HS-27A (cell line): ENCODE measurements around the gene STARD3NL.

ENCODE experiments used
- DNase-seq: peaks from one replicate; pipeline ENCODE4 v3.0.0-alpha.2; 2012; ENCODE audit warnings: low read depth, missing footprints

Gene STARD3NL

DNA sequence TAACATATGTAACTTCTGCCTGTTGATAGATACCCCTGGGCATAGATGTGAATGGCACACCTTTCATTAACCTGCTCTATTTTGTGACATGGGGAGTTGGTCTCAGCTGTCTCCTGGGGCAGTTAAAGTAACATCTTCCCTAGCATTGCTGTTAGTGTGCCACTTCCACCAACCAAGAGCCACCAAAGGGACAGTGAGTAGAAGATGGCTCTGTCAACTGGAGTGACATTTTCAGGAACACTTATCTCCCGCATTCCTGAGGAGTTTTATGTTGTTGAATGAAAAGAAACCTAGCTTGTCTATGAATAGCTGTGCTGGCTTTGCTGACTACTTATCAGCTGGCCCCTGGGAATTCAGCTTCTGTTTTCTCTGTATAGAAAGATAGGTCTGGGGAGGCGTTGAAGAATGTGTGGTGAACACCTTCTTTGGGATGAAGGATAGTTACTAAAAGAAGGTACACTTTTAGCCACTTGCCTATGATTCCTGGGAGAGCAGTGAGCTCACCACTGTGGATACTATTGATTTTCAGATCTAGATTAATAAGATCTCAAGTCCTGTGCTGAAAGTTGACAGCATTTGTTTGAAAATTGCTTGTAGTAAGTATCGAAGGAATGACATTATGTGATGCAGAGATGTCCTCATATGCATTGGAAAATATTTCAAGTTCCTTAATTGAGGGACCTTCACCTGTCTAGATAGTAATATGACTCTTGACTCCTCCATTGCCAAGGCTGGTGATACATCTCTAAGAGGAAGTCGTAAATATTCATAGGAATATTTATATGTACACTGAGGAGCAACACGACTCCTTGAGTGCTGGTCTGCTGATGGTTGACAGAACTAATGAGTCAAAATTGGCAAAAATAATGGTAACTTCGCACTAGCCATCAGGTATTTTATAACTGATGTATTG, 7.6 kb downstream of the STARD3NL start:
- DNase-seq, result no peak

DNA sequence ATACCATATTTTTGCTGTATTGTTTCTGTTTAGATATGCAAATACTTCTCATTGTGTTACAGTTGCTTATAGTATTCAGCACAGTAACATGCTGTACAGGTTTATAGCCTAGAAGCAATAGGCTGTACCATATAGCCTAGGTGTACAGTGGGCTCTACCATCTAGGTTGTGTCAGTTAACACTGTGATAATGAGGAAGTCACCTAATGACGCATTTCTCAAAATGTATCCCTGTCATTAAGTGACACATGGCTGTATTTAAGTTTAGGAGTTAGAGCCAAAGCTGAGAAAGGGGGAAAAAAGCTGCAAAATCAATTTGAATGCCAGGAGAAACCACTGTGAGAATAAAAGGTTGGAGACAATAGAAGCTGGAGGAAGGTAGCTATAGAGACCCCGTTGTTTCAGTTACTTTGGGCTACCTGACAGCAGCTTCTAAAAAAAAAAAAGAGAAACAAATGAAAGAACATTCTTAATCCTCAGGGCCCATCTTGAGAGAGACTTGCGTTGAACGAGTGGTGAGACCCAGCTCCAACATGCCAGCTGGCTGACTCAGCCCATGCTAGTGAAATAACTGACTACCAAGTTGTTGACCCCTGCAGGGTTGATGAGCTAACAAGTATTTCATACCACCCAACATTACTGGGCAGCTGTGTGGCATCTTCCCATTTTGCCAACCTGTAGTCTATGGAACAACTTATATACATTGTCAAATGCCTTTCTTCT, 8.7 kb downstream of the STARD3NL start:
- DNase-seq, result peak; percentile 55

DNA sequence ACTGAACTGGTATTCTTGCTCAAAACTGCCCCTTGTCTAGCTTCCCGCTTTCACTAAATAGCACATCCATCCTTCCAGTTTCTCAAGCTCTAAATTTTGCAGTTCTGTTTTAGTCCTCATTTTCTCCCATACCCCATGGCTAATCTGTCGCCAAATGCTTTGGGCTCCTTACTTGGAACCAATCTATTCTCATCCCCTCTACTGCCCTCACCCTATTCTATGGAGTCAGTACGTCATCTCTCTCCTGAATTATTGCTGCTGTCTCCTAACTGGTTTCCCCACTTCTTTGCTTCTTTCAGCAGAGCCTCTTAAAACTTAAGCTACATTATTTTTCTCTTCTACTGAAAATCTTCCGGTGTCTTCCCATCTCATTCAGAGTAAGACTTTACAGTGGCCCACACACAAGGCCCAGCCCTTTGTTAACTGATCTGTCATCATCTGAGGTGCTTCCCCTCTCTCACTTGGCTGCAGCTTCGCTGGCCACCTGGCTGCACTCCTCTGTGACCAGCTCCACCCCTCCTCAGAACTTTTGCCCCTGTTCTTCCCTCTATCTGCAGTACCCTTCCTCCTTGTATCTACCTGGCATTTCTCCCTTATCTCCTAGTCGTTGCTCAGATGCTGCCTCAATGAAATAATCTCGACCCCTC, 9.9 kb downstream of the STARD3NL start:
- no peak for DNase-seq

DNA sequence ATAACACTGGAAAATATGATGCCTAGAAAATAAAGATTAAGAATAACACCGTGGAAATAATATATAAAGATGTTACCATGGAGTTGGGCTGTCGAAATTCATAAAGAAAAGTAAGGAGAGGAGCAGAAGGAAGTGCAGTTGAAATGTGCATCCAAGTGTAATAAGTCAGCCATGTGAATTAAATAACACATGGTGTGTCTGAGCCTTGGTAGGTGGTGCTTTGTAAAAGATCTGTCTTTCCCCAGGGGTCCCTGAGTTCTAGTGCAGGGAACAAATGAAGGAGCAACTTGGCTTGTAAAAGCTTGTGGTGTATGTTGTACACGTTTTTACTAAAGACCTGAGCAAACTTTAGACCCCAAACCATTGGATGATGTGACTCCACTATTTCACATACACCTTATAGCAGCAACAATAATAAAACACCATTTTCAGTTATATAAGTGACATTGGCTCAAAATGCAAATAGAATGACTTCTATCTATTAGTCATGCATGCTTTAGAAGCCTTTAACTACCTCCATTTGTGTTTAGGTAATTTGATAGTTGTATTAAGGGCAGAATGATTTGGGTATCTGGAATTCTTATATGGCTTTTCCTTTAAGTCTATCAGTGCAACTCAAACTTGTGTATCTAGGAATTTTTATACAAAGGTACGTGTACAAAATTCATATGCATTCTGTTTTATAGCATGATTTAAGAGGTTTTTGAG, 11.3 kb downstream of the STARD3NL start:
- no peak for DNase-seq

DNA sequence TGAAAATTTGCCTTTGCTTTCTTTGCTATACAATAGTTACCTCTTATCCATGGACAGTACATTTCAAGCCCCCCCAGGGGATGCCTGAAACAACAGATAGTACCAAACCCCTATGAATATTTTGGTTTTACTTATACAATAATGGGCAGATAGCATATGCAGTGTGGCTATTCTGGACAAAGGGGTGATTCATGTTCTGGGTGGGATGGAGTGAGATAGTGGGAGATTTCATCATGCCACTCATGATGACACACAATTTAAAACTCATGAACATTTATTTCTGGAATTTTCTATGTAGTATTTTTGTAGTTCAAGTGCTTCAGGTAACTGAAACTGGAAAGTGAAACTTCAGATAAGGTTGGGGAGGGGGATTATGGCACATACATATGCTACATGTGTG, 12.0 kb downstream of the STARD3NL start:
- no peak for DNase-seq

DNA sequence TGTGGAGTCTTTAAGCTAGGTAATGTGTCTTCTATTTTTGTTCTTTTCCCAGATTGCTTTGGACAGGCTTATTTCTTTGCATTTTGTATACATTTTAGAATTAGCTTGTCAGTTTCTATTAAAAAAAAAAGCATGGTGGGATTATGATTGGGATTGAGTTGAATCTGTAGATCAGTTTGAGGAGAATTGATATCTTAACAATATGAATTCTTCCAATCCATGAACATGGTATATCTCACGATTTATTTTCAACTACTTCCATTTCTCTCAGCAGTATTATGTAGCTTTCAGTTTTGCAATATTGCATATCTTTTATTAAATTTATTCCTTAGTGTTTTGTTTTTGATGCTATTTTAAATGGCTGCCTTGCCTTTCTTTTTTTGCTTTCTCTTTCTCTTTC, 13.7 kb downstream of the STARD3NL start:
- DNase-seq, result no peak

DNA sequence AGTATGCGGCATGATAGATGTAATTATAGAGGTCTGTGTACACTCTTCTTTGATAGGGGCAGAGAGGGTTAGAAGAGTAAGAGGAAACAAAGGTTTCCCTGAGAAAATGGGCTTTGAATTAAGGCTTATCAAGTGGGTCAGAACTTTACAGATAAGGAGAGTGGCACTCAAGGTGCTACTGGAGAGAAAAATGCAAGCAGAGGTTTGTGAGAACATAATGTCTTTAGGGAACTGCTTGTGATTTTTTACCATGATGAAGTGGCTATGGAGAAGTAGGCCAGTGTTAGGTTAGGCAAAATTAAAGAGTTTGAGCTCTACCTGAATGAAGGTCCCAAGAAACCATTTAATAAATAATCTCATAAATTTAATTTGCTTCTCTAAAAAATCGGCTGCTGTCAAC, 14.3 kb downstream of the STARD3NL start:
- DNase-seq, result no peak

DNA sequence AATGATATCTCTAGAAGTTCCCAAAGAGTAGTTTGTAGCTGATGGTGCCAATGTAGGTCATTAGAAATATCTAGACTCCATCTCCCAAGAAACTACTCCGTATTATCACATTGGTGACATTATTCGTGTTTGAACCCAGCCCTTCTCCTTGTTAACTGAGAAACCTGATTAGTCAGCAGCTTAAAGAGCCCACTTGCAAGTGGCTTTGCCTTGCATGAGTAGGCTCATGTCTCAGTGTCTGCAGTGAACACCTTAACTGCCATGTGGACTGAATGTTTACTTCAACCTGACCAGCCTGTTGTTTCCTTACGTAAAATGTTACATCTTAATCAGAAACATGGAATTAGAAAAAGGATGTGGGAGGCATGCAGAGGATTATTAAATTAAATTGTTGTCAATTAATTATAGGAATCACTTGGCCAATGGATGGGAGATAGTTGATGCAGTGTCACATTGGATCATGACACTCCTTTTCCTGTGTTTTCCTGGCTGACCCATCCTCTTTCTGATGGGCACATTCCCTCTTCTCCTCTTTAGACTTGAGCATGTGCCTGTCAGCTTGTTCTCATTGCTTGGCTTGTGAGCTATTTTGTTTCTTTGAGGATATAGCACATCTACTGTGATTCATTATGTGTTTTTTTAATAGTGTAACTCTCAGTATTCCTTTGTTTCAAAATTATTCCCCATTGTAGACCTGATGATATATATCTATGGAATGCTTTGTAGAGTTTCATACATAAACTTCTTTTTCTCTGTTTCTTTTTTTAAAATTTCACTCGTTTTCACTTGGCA, 18.0 kb downstream of the STARD3NL start:
- DNase-seq, result no peak

DNA sequence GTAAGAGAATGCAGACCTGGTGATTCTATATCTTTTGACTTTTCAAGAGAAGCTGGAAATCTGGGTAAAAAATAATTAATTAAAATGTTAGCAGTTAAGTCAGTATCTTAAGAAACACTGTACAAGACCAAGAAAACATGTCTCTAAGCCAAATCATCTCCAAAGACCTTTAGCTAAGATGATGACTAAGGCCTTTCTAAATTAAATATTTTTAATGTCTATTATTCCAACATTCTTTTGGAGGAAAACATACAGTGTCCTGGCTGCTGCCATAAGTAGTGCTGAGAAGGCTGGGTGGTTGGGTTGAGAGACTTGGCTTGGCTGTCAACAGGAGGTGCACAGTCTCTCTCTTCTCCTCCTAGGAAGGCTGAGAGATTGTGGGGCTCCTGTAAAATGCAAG, 20.3 kb downstream of the STARD3NL start:
- no peak for DNase-seq

DNA sequence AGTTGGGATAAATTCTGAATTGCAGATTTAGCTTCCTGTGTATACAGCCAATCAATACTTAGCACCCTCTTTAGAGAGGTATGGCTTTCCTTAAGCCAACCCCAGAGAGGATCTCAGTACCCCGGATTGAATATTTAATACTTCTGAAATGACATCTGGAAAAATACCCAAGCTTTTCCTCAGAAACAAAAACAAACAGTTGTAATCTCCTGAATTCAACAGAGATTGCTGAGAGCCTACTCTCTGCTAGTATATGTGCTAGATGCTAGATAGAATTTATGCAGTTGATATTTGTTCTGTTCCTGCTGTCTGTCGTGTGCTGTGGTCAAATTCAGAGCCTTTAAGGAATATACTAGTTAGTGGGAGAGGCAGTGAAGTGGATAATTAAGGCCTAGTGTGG, 21.1 kb downstream of the STARD3NL start:
- no peak for DNase-seq

DNA sequence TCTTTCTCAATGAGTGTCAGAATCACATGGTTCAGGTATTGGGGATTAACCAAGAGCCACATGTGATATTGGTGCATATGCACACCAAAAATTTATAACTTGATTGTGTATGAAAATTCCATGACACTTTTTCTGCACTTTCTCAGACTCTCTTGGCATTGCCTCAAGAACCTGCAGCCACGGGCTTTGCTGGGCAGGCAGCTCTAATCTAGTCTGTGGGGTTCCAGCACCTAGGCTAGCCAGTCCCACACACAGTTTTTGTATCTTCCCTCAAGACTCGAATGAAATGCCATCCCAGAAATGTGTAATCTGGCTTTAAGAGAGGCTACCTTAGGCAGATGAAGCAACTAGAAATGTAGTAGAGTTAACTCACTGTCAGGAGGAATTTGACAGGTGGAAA, 21.7 kb downstream of the STARD3NL start:
- DNase-seq, result no peak

DNA sequence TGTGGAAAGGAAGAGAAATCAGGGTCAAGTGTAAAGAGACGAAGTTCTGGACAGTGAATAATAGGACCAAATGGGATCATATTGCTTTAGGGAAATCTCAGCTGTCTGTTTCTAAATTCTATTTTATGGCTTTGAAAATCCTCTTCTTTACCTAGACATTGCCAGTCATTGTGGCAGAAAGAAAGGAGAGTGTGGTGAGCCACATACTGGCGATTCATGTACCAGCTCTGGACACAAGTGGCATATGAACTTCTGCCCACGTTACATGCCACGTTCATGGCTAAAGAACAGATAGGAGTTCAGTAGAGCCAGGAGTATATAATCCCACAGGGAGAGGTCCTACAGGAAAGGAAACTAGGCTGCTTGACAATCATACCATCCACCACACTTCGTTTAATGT, 28.0 kb downstream of the STARD3NL start:
- DNase-seq, result no peak

DNA sequence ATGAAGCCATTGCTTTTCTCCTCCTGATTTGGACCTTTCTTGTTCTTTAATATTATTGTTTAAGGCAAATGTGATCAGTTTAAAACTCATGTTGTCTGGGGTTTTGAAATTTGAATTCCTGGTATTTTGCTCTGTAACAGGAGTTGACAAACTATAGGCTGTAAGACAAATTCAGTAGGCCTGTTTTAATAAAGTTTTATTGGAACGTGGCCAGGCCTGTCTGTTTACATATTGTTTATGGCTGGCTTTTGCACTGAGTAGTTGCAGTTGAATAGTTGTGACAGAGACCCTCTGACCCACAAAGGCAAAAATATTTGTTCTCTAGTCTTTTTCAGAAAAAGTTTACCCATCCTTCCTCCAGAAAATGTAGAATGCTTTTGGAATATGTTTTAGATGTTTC, 29.8 kb downstream of the STARD3NL start:
- DNase-seq, result no peak

DNA sequence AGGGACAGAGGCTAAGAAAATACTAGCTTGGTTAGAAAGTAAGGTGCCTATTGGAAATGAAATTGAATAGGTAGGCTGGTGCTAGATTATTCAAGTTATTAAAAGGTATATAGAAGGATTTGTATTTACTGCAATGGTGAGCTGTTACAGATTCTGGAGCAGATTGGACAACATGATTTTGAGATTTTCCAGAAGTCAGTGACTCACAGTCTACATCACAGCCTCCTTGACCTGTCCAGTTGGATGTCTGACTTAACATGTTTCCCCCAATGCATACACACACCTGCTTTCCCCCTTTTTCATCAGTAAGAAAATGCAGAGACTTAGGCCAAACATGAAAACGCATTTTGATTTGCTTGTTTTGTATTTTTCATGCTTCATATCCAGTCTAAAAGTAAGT, 33.4 kb downstream of the STARD3NL start:
- no peak for DNase-seq

DNA sequence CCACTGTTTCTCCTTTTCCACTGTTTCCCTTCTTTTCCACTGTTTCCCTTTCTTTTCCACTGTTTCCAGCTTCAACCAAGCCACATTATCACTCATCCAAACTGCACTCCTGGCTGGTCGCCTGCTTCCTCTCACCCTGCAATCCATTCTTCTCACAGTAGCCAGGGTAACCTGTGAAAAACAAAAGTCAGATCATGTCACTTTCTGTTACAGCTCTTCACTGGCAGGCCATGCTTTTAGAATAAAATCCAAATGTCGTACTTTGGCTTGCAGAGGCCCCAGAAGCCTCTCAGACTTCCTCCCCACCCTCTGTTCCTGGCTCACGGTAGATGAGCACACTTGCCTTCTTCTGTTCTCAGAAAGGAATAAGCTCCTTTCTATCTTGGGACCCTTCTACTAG, 33.9 kb downstream of the STARD3NL start:
- no peak for DNase-seq

DNA sequence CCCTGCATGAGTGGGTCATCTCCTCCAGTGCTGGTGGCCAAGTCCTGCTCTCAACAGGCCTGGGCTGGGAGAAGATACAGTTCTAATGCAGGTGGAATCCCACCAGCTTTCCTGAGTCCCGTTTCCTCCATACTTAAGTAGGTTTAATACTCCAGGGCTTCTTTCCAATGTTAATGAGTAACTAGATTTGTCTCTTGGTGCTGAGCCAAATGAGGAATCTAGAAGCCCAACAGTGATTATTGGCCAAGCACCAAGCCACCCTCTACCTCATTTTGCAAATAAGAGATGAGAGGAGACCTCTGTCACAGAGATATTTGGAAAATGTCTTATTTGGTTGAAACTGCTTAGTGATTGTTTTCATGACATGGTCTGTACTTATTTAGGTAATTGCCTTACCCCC, 37.1 kb downstream of the STARD3NL start:
- DNase-seq, result no peak

DNA sequence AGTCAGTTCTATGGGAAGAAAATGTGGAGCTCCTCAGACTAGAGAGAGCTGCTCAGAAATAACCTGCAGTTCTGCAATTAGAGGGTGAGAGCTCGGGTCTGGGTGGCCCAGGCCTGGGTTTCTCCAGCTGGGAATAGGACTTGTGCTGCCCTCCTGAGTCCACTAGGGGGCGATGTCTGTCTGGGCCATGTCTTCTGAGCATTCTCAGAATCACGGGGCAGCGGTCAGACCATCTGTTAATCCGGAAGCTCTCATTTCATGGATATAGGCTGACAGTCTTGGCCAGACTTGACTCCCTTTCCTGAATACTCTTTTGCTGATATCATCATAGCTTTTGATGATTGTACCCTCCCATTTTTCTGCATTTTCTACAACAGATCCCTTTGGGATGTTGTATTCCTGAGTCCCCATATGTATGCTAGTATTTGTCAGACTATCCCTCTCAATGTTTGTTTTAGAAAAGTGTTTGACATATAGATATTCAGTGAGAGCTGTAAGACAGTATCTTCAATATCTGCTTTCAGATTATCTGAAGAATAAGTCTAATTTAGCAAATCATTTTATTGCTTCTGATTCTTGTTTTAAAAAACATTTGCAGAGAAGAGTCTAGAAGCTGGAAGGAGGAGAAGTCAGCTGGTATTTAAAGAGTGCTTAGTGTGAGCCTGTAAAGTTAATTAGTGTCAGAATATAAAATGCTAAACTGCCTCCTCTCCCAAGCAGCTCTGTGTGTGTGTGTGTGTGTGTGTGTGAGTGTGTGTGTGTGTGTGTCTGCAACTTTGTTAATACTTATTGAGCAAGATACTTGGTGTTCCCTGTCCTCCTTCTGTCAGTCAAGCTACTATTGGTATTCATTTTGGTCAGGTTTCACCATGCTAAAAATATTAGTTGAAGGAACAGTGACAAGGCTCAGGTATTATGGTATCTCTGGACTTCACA, 38.0 kb downstream of the STARD3NL start:
- peak; percentile 43 for DNase-seq

DNA sequence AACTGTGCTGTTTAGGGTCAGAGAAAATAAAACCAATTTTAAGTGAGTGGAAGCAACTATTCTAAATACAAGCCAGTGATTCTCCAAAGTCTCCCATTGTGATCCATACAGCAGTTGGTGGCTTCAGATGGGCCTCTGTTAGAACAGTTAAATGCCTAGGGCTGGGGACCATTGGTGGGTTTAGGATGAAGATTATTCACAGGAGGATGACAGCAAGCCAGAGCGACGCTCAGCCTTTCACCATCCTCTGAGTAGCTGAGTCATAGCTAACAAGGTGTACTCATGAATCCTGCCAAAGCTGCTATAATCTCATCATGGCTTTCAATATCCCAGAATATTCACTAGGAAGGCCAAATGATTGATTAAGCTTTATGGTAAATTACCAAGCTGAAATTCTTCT, 39.6 kb downstream of the STARD3NL start:
- DNase-seq, result no peak

DNA sequence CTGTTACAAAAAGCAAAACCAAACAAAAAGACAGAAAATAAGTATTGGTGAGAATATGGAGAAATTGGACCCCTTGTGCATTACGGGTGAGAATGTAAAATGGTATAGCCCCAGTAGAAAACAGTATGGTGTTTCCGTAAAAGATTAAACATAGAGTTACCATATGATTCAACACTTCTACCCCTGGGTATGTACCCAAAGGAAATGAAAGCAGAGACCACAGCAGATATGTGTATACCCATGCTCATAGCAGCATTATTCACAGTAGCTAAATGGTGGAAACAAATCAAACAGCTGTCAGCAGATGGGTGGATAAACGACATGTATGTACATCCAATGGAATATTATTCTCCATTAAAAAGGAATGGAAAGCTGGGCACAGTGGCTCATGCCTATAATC, 42.4 kb downstream of the STARD3NL start:
- DNase-seq, result no peak

DNA sequence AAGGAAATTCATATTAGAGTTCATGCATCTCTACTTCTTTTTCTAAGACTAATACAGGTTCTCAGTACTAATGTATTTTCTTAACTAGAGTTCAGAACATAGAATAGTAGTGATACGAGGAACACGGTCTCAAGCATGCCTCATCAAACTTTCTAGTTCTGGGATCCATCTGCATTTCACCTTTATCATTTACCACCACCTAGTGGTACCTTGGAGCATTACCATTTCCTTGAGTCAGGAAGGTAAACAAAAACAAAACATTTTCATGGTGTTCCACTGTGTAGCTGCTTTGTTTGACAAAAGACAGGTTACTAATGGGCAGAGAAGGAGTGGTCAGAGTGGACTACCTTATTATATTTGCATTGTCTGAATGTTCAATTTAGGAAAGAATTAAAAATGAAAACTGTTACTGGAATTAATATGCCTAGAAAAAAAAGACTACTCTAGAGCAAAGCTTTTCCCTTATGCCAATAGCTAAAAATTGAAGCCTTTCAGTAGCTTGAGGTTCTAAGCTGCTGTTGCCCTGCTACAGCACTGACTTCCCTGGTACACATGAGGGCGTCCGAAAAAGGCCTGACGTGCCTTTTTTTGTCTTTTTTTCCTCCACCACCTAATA, 44.5 kb downstream of the STARD3NL start:
- peak; percentile 23 for DNase-seq
